ENCODE measurements around the gene WNT9A.
"Not testable (repeated sequence)": the region's sequence is repeated elsewhere in the genome, so short reads cannot be mapped to it uniquely, and the experiment has no call there.

Gene WNT9A

GRCh38 chr1:227987181-227987580 lies 39.4 kb upstream of the WNT9A start (continued):
- TF ChIP-seq PATZ1 (tag by site-specific recombination; IDR thresholded peaks at IDR 0.05): no peak

- H3K36me3 ChIP-seq (ENCODE audit: control insufficient read depth in 2 of 2, insufficient read depth in 1 of 2, low read length in 2 of 2); POLR2A ChIA-PET; H3K9me3 ChIP-seq (ENCODE audit: control insufficient read depth, insufficient read depth, low read depth, low read length); H3K4me3 ChIP-seq (ENCODE audit: low read depth, low read length); H3K27ac ChIP-seq (ENCODE audit: extremely low read depth, low read depth, low read length); CTCF ChIA-PET; H3K4me1 ChIP-seq (ENCODE audit: control insufficient read depth, insufficient read depth, low read length): not testable (repeated sequence)
These were observed 28.0 kb upstream of the WNT9A start for GRCh38 chr1:227975583-227976283.

GRCh38 chr1:227973724-227974288 lies 26.1 kb upstream of the WNT9A start:
- H3K36me3 ChIP-seq (ENCODE audit: control insufficient read depth in 2 of 2, insufficient read depth in 1 of 2, low read length in 2 of 2); H3K4me3 ChIP-seq (ENCODE audit: low read depth, low read length); H3K27ac ChIP-seq (ENCODE audit: extremely low read depth, low read depth, low read length); H3K4me1 ChIP-seq (ENCODE audit: control insufficient read depth, insufficient read depth, low read length); CTCF ChIA-PET; H3K9me3 ChIP-seq (ENCODE audit: control insufficient read depth, insufficient read depth, low read depth, low read length); POLR2A ChIA-PET: not testable (repeated sequence)

GRCh38 chr1:227972843-227973374 lies 25.2 kb upstream of the WNT9A start:
- H3K9me3 ChIP-seq (ENCODE audit: control insufficient read depth, insufficient read depth, low read depth, low read length); H3K4me1 ChIP-seq (ENCODE audit: control insufficient read depth, insufficient read depth, low read length); H3K27ac ChIP-seq (ENCODE audit: extremely low read depth, low read depth, low read length); POLR2A ChIA-PET; H3K36me3 ChIP-seq (ENCODE audit: control insufficient read depth in 2 of 2, insufficient read depth in 1 of 2, low read length in 2 of 2); H3K4me3 ChIP-seq (ENCODE audit: low read depth, low read length): not testable (repeated sequence)
- TF ChIP-seq ZNF18 (tag by site-specific recombination; IDR thresholded peaks at IDR 0.05) (peak; percentile 68), ZNF549 (tag by site-specific recombination; IDR thresholded peaks at IDR 0.05) (peak; percentile 61; the same call in 1 of the 2 replicates)
- CTCF ChIA-PET: interaction anchor here (0.6 kb wide), 1 partner anchor 16 kb away, joined by 5 read pairs; no protein-coding TSS in a partner anchor

GRCh38 chr1:227972283-227972679 lies 24.5 kb upstream of the WNT9A start:
- H3K4me1 ChIP-seq (ENCODE audit: control insufficient read depth, insufficient read depth, low read length); H3K36me3 ChIP-seq (ENCODE audit: control insufficient read depth in 2 of 2, insufficient read depth in 1 of 2, low read length in 2 of 2); H3K4me3 ChIP-seq (ENCODE audit: low read depth, low read length); H3K27ac ChIP-seq (ENCODE audit: extremely low read depth, low read depth, low read length); CTCF ChIA-PET; H3K9me3 ChIP-seq (ENCODE audit: control insufficient read depth, insufficient read depth, low read depth, low read length): not testable (repeated sequence)
- POLR2A ChIA-PET: interaction anchor here (0.6 kb wide), 1 partner anchor 423 kb away, joined by 3 read pairs; no protein-coding TSS in a partner anchor

- H3K27ac ChIP-seq (ENCODE audit: extremely low read depth, low read depth, low read length); H3K4me3 ChIP-seq (ENCODE audit: low read depth, low read length); H3K9me3 ChIP-seq (ENCODE audit: control insufficient read depth, insufficient read depth, low read depth, low read length); CTCF ChIA-PET; H3K36me3 ChIP-seq (ENCODE audit: control insufficient read depth in 2 of 2, insufficient read depth in 1 of 2, low read length in 2 of 2); H3K4me1 ChIP-seq (ENCODE audit: control insufficient read depth, insufficient read depth, low read length): not testable (repeated sequence)
- POLR2A ChIA-PET: interaction anchor here (0.6 kb wide), 1 partner anchor 423 kb away, joined by 3 read pairs; no protein-coding TSS in a partner anchor
These were observed 24.0 kb upstream of the WNT9A start for GRCh38 chr1:227971643-227972282.

- H3K27ac ChIP-seq (ENCODE audit: extremely low read depth, low read depth, low read length); CTCF ChIA-PET; H3K4me1 ChIP-seq (ENCODE audit: control insufficient read depth, insufficient read depth, low read length); H3K4me3 ChIP-seq (ENCODE audit: low read depth, low read length); H3K36me3 ChIP-seq (ENCODE audit: control insufficient read depth in 2 of 2, insufficient read depth in 1 of 2, low read length in 2 of 2); H3K9me3 ChIP-seq (ENCODE audit: control insufficient read depth, insufficient read depth, low read depth, low read length); POLR2A ChIA-PET: not testable (repeated sequence)
These were observed 23.5 kb upstream of the WNT9A start for GRCh38 chr1:227971216-227971615.

GRCh38 chr1:227970076-227970995 lies 22.6 kb upstream of the WNT9A start:
- H3K9me3 ChIP-seq (ENCODE audit: control insufficient read depth, insufficient read depth, low read depth, low read length); POLR2A ChIA-PET; CTCF ChIA-PET: not testable (repeated sequence)

More at GRCh38 chr1:227970076-227970995, 22.6 kb upstream of the WNT9A start:
- not testable (repeated sequence) for H3K4me3 ChIP-seq (ENCODE audit: low read depth, low read length); H3K27ac ChIP-seq (ENCODE audit: extremely low read depth, low read depth, low read length); H3K36me3 ChIP-seq (ENCODE audit: control insufficient read depth in 2 of 2, insufficient read depth in 1 of 2, low read length in 2 of 2); H3K4me1 ChIP-seq (ENCODE audit: control insufficient read depth, insufficient read depth, low read length)

All from HEK293 (cell line).